GM12878 (cell line): ENCODE results near the gene TMEM167B. TPM values are rescaled to one million over a fixed set of nuclear protein-coding genes. Genes with fewer than 3 reads are reported as not detected.

ENCODE experiments used
- BCLAF1 ChIP-seq: fragments of 450-650 bp; IDR thresholded peaks from 2 replicates; pipeline ENCODE4 v1.6.1; 2017; ENCODE audit warnings: antibody characterized with exemption, mild to moderate bottlenecking, moderate library complexity
- CEBPB ChIP-seq, 2 experiments: fragments of 150-350 bp in 1 of 2; IDR thresholded peaks; 2 replicates each; pipeline ENCODE4 v1.6.1; 2012 to 2014; ENCODE audit warnings: low read depth in 2 of 2, low read length in 2 of 2, borderline replicate concordance in 1 of 2, inconsistent platforms in 1 of 2
- CUX1 ChIP-seq: IDR thresholded peaks from 2 replicates; pipeline ENCODE4 v1.6.1; 2012; ENCODE audit warnings: improper control_type of control experiment, low read depth, low read length; ENCODE audit not compliant: insufficient replicate concordance
- HDAC2 ChIP-seq: fragments of 200-600 bp; sonication (generic); IDR thresholded peaks from 2 replicates; pipeline ENCODE4 v1.6.1; 2017
- IRF4 ChIP-seq: IDR thresholded peaks from 2 replicates; pipeline ENCODE4 v1.6.1; 2011; ENCODE audit warnings: low read depth, low read length
- IRF5 ChIP-seq: fragments of 450-650 bp; IDR thresholded peaks from 2 replicates; pipeline ENCODE4 v1.6.1; 2017; ENCODE audit warnings: borderline replicate concordance
- MAX ChIP-seq: IDR thresholded peaks from 2 replicates; pipeline ENCODE4 v1.6.1; 2012; ENCODE audit warnings: low read depth, low read length, improper control_type of control experiment
- NBN ChIP-seq: fragments of 450-650 bp; IDR thresholded peaks from 2 replicates; pipeline ENCODE4 v1.6.1; 2016
- PAX8 ChIP-seq: fragments of 450-650 bp; IDR thresholded peaks from 2 replicates; pipeline ENCODE4 v1.6.1; 2017; ENCODE audit warnings: mild to moderate bottlenecking, moderate library complexity
- POLR2AphosphoS2 ChIP-seq: IDR thresholded peaks from 2 replicates; pipeline ENCODE4 v1.6.1; 2011; ENCODE audit warnings: low read depth, mild to moderate bottlenecking, low read length, improper control_type of control experiment, moderate library complexity
- RB1 ChIP-seq: fragments of 450-650 bp; formaldehyde crosslinking; IDR thresholded peaks from 2 replicates; pipeline ENCODE4 v1.6.1; 2017; ENCODE audit warnings: mild to moderate bottlenecking, borderline replicate concordance
- RELA ChIP-seq: fragments of 450-650 bp; IDR thresholded peaks from 2 replicates; pipeline ENCODE4 v1.8.0; 2014; ENCODE audit warnings: borderline replicate concordance; ENCODE audit not compliant: partially characterized antibody
- SIN3A ChIP-seq: IDR thresholded peaks from 2 replicates; pipeline ENCODE4 v1.6.1; 2012; ENCODE audit warnings: low read depth, low read length, improper control_type of control experiment
- ZBTB40 ChIP-seq: fragments of 450-650 bp; IDR thresholded peaks from 2 replicates; pipeline ENCODE4 v1.6.1; 2016; ENCODE audit warnings: mild to moderate bottlenecking, moderate library complexity, borderline replicate concordance
- ZNF217 ChIP-seq: fragments of 450-650 bp; IDR thresholded peaks from 2 replicates; pipeline ENCODE4 v1.6.1; 2017; ENCODE audit warnings: antibody characterized with exemption, mild to moderate bottlenecking
- polyA plus RNA-seq, 11 experiments: library from polyadenylated mRNA; depleted of rRNA in 4 of 11; unstranded in 6 of 11; stranded (reverse) in 5 of 11; fragments of >200 nt; fragmentation: Nextera tagmentation in 4 of 11; fragmentation: Illumina TruSeq in 1 of 11; extraction: Ambion mirVana in 4 of 11; extraction: Trizol in 1 of 11; gene quantifications; 1 replicate in 1 of 11; 2 replicates in 10 of 11; pipeline versions ENCODE4 v1.2.1 to v1.2.3, GENCODE V29; 2011 to 2016; ENCODE audit warnings: inconsistent platforms in 2 of 11, missing spikeins in 2 of 11, low read depth in 1 of 11
- total RNA-seq, 4 experiments: library from RNA; depleted of rRNA in 3 of 4; stranded (reverse); fragments of >200 nt in 3 of 4; fragmentation: Illumina TruSeq in 1 of 4; extraction: Trizol in 1 of 4; gene quantifications; 2 replicates each; pipeline versions ENCODE4 v1.2.1 to v1.2.3, GENCODE V29; 2013 to 2021

Gene TMEM167B
- total and polyA plus RNA-seq, 10 of the 15 experiments (the other 5 are each of a cell fraction or from before 2014, with no cell fraction given), result 15.6 to 26.1 (median 21.1) TPM

GRCh38 chr1:109090196-109091077 is at the start of gene TMEM167B (continued):
- peak; percentile 50; the same call in 1 of the 2 replicates for TF ChIP-seq ZBTB40
- TF ChIP-seq IRF5, result no peak
- no peak for TF ChIP-seq HDAC2
- TF ChIP-seq CUX1, result peak; percentile 99
- TF ChIP-seq PAX8, result no peak
- TF ChIP-seq MAX, result peak; percentile 86
- no peak for TF ChIP-seq BCLAF1
- TF ChIP-seq IRF4, result peak; percentile 84
- peak; percentile 85 for TF ChIP-seq SIN3A
- no peak for TF ChIP-seq CEBPB (IDR thresholded peaks at IDR 0.05; ENCODE audit: borderline replicate concordance in 1 of 2, low read depth in 2 of 2, low read length in 2 of 2)
- peak; percentile 99 for TF ChIP-seq POLR2AphosphoS2
- TF ChIP-seq ZNF217, result no peak
- peak; percentile 96 for TF ChIP-seq NBN
- peak; percentile 50; the same call in 1 of the 2 replicates for TF ChIP-seq RB1
- peak; percentile 86 for TF ChIP-seq RELA
